Caco-2 (cell line): ENCODE data around the gene PALLD. TPM values are rescaled to one million over a fixed set of nuclear protein-coding genes. Genes with fewer than 3 reads are reported as not detected.

Experiments
- BruUV-seq: library from RNA; stranded (reverse); fragments of 400-500 nt; replicated peaks from 2 replicates; lab custom pipeline; 2021; lab: Mats Ljungman, UMichigan
- CTCF ChIA-PET: fragments of 300-600 bp; sonication (Branson Sonifier 250); formaldehyde crosslinking; loops from one replicate; lab custom pipeline; 2022; ENCODE audit warnings: antibody characterized with exemption; lab: Charles Lee
- POLR2A ChIA-PET: fragments of 300-600 bp; sonication (Branson Sonifier 250); formaldehyde crosslinking; loops from one replicate; lab custom pipeline; 2022; ENCODE audit warnings: antibody characterized with exemption; lab: Charles Lee
- DNase-seq, 2 experiments: peaks; one replicate each; pipeline versions ENCODE4 v3.0.0 to v3.0.0-alpha.2; 2020 to 2022
- H3K27me3 ChIP-seq: replicated peaks from 2 replicates; pipeline ENCODE4 v1.6.0; 2011; ENCODE audit warnings: low read length; ENCODE audit not compliant: control insufficient read depth, insufficient read depth
- H3K36me3 ChIP-seq: 2 replicates; pipeline ENCODE4 v1.5.1; 2011; ENCODE audit warnings: low read length; ENCODE audit not compliant: control insufficient read depth, insufficient read depth
- H3K4me1 ChIP-seq: fragments of 250-450 bp; sonication (Bioruptor Pico); 2 replicates; pipeline ENCODE4 v1.5.1; 2020; ENCODE audit warnings: mild to moderate bottlenecking
- H3K4me3 ChIP-seq: 2 replicates; pipeline ENCODE4 v1.5.1; 2011; ENCODE audit warnings: low read depth, mild to moderate bottlenecking, control low read depth, low read length
- H3K9me3 ChIP-seq: fragments of 250-450 bp; sonication (Bioruptor Pico); 2 replicates; pipeline ENCODE4 v1.5.1; 2020; ENCODE audit warnings: mild to moderate bottlenecking, moderate library complexity
- H3K27ac Mint-ChIP-seq: one replicate; pipeline ENCODE4 v1.8.0; 2022; ENCODE audit warnings: mixed read lengths; ENCODE audit not compliant: unreplicated experiment
- H3K27me3 Mint-ChIP-seq: one replicate; pipeline ENCODE4 v1.8.0; 2022; ENCODE audit warnings: mixed read lengths; ENCODE audit not compliant: insufficient read depth, unreplicated experiment
- H3K36me3 Mint-ChIP-seq: one replicate; pipeline ENCODE4 v1.8.0; 2022; ENCODE audit warnings: mild to moderate bottlenecking, mixed read lengths; ENCODE audit not compliant: insufficient read depth, unreplicated experiment
- H3K4me1 Mint-ChIP-seq: one replicate; pipeline ENCODE4 v1.8.0; 2022; ENCODE audit warnings: low read depth, mixed read lengths; ENCODE audit not compliant: unreplicated experiment
- H3K4me3 Mint-ChIP-seq: one replicate; pipeline ENCODE4 v1.8.0; 2022; ENCODE audit warnings: mild to moderate bottlenecking, moderate library complexity, mixed read lengths; ENCODE audit not compliant: unreplicated experiment
- H3K9me3 Mint-ChIP-seq: one replicate; pipeline ENCODE4 v1.8.0; 2022; ENCODE audit warnings: mixed read lengths; ENCODE audit not compliant: unreplicated experiment
- intact Hi-C: fragments of 100-400 bp; cut with micrococcal nuclease; formaldehyde crosslinking; loops from one replicate; pipeline ENCODE4 v1.10.0; 2022; ENCODE audit not compliant: unreplicated experiment
- total RNA-seq: library from RNA; stranded (reverse); gene quantifications from 2 replicates; pipeline ENCODE4 v1.2.3, GENCODE V29; 2022
- TF ChIP-seq, protein P1 (sequence below), 2 experiments: fragments of 200-600 bp in 1 of 2; IDR thresholded peaks; 1 replicate in 1 of 2; 2 replicates in 1 of 2; pipeline versions ENCODE4 v1.5.1 to v1.8.0; 2011 to 2022; ENCODE audit warnings: antibody characterized with exemption in 1 of 2, control low read depth in 1 of 2, inconsistent platforms in 1 of 2, low read depth in 1 of 2, low read length in 1 of 2, mild to moderate bottlenecking in 1 of 2, moderate library complexity in 1 of 2; ENCODE audit not compliant: insufficient read depth in 1 of 2, severe bottlenecking in 1 of 2, unreplicated experiment in 1 of 2

Gene PALLD
- total RNA-seq, 1 experiment from 2014 or later: 12.3 TPM

DNA sequence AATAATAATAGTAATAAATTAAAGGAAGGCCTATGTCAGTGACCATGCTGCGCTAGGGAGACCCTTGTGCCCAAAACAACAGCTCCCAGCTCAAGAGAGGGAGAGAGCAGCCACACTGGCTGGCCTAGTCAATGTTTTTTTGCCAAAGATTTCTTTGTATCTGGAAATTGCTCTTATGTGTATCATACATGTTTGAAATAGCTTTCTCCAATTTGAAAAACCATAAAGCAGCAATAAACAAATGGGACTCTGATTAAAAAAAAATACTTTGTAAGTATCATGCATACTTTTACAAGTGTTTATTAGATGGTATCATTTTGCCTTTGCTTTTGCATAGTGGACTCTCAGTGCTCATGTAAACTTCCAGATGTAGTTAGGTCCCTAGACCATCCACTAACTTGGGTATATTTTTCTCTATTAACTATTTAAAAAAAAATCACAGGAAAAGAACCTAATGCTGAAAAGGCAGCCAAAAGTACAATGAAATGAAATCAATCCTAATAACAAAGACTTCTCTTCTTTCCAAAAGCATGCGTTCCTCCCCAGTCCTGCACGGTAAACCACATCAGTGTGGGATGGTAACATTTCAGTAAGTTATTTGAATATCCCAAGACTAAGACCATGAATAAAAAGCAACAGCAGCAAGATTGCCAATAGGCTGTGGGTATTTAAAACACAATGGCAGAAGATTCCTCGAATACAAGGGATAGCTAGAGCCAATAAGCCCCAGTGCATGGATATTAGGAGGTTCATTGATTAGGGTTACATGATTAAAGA is 117.6 kb downstream of the PALLD start:
- CTCF ChIA-PET: no interaction called here
- H3K4me1 Mint-ChIP-seq: no peaks in the 10 kb centered on the region
- H3K9me3 Mint-ChIP-seq: no peaks in the 10 kb centered on the region
- intact Hi-C loops: no loop called here
- Histone ChIP-seq H3K9me3 (no peaks in the 10 kb centered on the region), H3K4me1 (no peaks in the 10 kb centered on the region), H3K36me3 (no peaks in the 10 kb centered on the region), H3K27me3 (no peaks in the 10 kb centered on the region), H3K4me3 (no peak overlapping the region)
- no TSS peak for BruUV-seq
- no peak for DNase-seq
- POLR2A ChIA-PET: no interaction called here
- no peak overlapping the region for H3K27ac Mint-ChIP-seq
- no peaks in the 10 kb centered on the region for H3K36me3 Mint-ChIP-seq
- H3K4me3 Mint-ChIP-seq: no peak overlapping the region
- peaks cover 6% of the 10 kb centered on the region for H3K27me3 Mint-ChIP-seq
- TF ChIP-seq, protein P1, sequence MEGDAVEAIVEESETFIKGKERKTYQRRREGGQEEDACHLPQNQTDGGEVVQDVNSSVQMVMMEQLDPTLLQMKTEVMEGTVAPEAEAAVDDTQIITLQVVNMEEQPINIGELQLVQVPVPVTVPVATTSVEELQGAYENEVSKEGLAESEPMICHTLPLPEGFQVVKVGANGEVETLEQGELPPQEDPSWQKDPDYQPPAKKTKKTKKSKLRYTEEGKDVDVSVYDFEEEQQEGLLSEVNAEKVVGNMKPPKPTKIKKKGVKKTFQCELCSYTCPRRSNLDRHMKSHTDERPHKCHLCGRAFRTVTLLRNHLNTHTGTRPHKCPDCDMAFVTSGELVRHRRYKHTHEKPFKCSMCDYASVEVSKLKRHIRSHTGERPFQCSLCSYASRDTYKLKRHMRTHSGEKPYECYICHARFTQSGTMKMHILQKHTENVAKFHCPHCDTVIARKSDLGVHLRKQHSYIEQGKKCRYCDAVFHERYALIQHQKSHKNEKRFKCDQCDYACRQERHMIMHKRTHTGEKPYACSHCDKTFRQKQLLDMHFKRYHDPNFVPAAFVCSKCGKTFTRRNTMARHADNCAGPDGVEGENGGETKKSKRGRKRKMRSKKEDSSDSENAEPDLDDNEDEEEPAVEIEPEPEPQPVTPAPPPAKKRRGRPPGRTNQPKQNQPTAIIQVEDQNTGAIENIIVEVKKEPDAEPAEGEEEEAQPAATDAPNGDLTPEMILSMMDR (IDR thresholded peaks at IDR 0.05; ENCODE audit: insufficient read depth in 1 of 2, low read depth in 1 of 2, low read length in 1 of 2, severe bottlenecking in 1 of 2, unreplicated experiment in 1 of 2): no peak

DNA sequence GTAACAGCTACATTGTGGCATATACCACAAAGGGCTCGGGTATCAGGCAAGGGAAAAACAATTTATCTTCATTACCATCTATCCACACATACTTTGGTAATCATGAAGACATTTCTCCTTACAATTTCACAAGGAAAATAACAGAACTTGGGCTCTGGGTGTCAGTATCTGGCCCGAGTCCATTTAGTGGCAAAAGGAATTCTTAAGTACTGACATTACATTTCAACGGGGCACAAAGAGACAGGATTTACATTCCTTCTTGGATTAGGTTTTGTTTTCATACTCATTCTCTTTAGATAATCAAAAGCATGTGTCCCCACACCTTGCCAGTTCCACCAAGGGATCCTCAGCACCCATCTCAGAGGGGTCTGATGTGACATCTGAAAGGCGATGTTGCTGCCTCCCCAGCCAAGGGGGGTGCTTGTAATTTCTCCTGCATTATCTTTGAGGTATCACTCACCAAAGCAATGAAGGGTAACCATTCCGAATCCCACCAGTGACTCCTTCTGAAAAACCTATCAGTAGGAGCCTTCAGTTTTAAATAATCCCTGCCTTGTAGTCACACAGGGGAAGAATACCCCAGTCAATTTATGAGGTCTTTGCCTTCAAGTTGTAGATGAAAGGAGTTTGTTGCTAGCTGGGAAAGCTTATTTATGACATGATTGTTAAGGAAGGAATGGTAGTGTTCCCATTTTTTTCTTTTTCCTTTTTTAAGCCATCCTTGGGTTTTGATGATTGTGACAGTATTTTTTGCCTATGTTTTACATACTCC is 118.6 kb downstream of the PALLD start:
- no peak overlapping the region for H3K27ac Mint-ChIP-seq
- TF ChIP-seq, protein P1 (IDR thresholded peaks at IDR 0.05; ENCODE audit: insufficient read depth in 1 of 2, low read depth in 1 of 2, low read length in 1 of 2, severe bottlenecking in 1 of 2, unreplicated experiment in 1 of 2): no peak
- H3K4me1 Mint-ChIP-seq: no peaks in the 10 kb centered on the region
- DNase-seq: no peak
- no peak overlapping the region for H3K4me3 ChIP-seq
- no peaks in the 10 kb centered on the region for H3K9me3 ChIP-seq
- H3K4me3 Mint-ChIP-seq: no peak overlapping the region
- no peaks in the 10 kb centered on the region for H3K36me3 Mint-ChIP-seq
- no peaks in the 10 kb centered on the region for H3K27me3 ChIP-seq
- H3K9me3 Mint-ChIP-seq: no peaks in the 10 kb centered on the region
- CTCF ChIA-PET: no interaction called here
- H3K27me3 Mint-ChIP-seq: peaks cover 3% of the 10 kb centered on the region
- POLR2A ChIA-PET: no interaction called here
- intact Hi-C loops: no loop called here
- H3K4me1 ChIP-seq: no peaks in the 10 kb centered on the region
- no TSS peak for BruUV-seq
- no peaks in the 10 kb centered on the region for H3K36me3 ChIP-seq

DNA sequence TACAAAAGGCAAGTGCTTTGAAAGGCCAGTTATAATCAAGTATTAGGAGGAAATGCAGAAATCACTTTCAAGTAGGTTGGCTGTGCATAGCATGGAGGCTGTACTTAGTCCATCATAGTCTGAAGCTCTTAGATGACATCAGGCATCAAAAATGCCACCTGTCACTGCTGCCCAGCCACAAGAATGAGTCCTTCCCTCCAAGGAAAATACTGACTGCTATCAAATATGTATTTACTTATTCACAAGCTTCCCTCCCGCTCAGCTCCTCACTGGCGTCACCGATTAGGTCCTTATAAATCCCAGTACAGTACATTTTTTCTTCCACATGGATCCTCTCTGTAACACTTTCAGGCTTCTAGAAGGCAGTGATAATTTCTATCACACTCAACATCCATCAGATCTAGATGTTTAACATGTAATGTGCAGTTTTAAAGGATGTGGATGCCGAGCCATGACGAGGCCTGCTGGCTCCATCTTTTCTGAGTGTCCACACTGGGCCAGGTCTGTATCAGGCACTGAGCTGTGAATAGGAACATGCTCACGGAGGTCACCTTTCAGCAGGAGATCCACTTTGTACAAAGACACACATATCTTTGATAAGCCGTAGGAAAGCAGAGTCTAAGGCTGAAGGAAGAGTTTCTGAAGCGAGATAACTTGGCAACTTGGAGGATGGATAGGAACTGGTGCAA is 121.9 kb downstream of the PALLD start:
- Mint-ChIP-seq H3K9me3 (no peaks in the 10 kb centered on the region), H3K36me3 (no peaks in the 10 kb centered on the region), H3K27me3 (peaks cover 5% of the 10 kb centered on the region), H3K4me3 (no peak overlapping the region), H3K4me1 (no peaks in the 10 kb centered on the region), H3K27ac (no peak overlapping the region)
- no peak overlapping the region for H3K4me3 ChIP-seq
- no TSS peak for BruUV-seq
- TF ChIP-seq, protein P1 (IDR thresholded peaks at IDR 0.05; ENCODE audit: insufficient read depth in 1 of 2, low read depth in 1 of 2, low read length in 1 of 2, severe bottlenecking in 1 of 2, unreplicated experiment in 1 of 2): no peak
- H3K36me3 ChIP-seq: no peaks in the 10 kb centered on the region
- H3K9me3 ChIP-seq: no peaks in the 10 kb centered on the region
- H3K27me3 ChIP-seq: no peaks in the 10 kb centered on the region
- intact Hi-C loops: no loop called here
- ChIA-PET CTCF (no interaction called here), POLR2A (no interaction called here)
- H3K4me1 ChIP-seq: no peaks in the 10 kb centered on the region
- no peak for DNase-seq
